ENCODE data around the gene ADAMTSL1.

DNA sequence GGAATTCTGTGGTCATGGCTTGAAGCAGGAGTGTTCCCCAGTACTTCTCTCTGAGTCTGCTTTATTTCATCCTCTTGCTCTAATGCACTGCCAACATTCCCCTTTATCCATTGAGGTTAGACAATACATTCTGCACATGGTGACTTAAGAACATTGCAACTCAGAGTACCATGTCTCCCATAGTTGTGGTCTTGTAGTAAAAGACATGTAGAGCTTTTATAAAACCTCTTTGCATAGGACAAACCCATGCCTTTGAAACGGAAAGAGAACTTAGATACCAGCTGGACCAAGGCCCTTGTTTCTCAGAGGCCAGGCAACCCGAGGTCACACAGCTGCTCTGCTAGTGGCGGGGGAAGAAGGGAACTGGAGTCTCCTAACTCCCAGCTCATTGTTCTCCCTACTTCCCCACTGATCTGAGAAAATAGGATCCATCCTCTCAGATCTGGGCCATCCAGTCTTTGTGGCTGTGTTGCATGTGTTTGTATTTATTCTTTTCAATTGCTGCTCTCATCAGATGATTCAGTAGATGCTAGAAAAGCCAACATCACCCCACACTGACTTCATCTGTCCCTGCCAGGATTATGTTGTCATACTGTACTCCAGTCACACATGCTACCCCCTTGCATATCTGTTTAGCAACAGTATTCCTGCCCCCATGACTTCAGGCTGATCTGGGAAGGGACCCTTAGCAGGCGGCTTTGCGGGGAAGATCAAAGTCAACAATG is 322.2 kb downstream of the ADAMTSL1 start:
- TF ChIP-seq, protein P1, sequence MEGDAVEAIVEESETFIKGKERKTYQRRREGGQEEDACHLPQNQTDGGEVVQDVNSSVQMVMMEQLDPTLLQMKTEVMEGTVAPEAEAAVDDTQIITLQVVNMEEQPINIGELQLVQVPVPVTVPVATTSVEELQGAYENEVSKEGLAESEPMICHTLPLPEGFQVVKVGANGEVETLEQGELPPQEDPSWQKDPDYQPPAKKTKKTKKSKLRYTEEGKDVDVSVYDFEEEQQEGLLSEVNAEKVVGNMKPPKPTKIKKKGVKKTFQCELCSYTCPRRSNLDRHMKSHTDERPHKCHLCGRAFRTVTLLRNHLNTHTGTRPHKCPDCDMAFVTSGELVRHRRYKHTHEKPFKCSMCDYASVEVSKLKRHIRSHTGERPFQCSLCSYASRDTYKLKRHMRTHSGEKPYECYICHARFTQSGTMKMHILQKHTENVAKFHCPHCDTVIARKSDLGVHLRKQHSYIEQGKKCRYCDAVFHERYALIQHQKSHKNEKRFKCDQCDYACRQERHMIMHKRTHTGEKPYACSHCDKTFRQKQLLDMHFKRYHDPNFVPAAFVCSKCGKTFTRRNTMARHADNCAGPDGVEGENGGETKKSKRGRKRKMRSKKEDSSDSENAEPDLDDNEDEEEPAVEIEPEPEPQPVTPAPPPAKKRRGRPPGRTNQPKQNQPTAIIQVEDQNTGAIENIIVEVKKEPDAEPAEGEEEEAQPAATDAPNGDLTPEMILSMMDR (IDR thresholded peaks at IDR 0.05): no peak
- TF ChIP-seq EP300 (IDR thresholded peaks at IDR 0.05; ENCODE audit: low read depth): no peak

Measured in transverse colon (tissue), 3 donors.